H1 (cell line): ENCODE measurements around the gene ZNF91. TPM values are rescaled to one million over a fixed set of nuclear protein-coding genes. Genes with fewer than 3 reads are reported as not detected.
A peak's percentile ranks its signal among the peaks of the same experiment; 100 is the strongest.

ENCODE experiments used
- CTCF ChIA-PET: fragments of 300-600 bp; sonication (Branson Sonifier 250); formaldehyde crosslinking; loops from one replicate; lab custom pipeline; 2021; ENCODE audit not compliant: partially characterized antibody; lab: Charles Lee
- POLR2A ChIA-PET: fragments of 300-600 bp; sonication (Branson Sonifier 250); formaldehyde crosslinking; loops from one replicate; lab custom pipeline; 2021; ENCODE audit warnings: inconsistent platforms; ENCODE audit not compliant: partially characterized antibody; lab: Charles Lee
- DNase-seq, 2 experiments: peaks; one replicate each; pipeline versions ENCODE4 v3.0.0 to v3.0.0-alpha.2; 2010 to 2022; ENCODE audit warnings: low spot score in 2 of 2, low read depth in 1 of 2, mixed read lengths in 1 of 2
- FAIRE-seq: peaks from 2 replicates; lab custom pipeline; 2011; peaks lifted over from hg19 to GRCh38; lab: Jason Lieb, UNC
- H2AFZ ChIP-seq: 2 replicates; pipeline ENCODE4 v1.8.1; 2012; ENCODE audit warnings: low read length, inconsistent platforms
- H2AK5ac ChIP-seq: 2 replicates; pipeline ENCODE4 v1.6.1; 2013; ENCODE audit warnings: low read depth, low read length
- H2BK120ac ChIP-seq: replicated peaks from 2 replicates; pipeline ENCODE3; 2013; ENCODE audit warnings: low read depth, low read length, inconsistent platforms
- H2BK12ac ChIP-seq: 2 replicates; pipeline ENCODE4 v1.6.1; 2013; ENCODE audit warnings: low read depth, low read length
- H2BK15ac ChIP-seq: 2 replicates; pipeline ENCODE4 v1.6.1; 2013; ENCODE audit warnings: low read length
- H2BK20ac ChIP-seq: 2 replicates; pipeline ENCODE4 v1.6.1; 2013; ENCODE audit warnings: low read length
- H2BK5ac ChIP-seq: 2 replicates; pipeline ENCODE4 v1.6.1; 2013; ENCODE audit warnings: low read depth, low read length
- H3K14ac ChIP-seq: 2 replicates; pipeline ENCODE4 v1.6.1; 2013; ENCODE audit warnings: inconsistent platforms; ENCODE audit not compliant: insufficient read length
- H3K18ac ChIP-seq: 2 replicates; pipeline ENCODE4 v1.6.1; 2013; ENCODE audit warnings: low read length; ENCODE audit errors: extremely low read depth
- H3K23ac ChIP-seq: 2 replicates; pipeline ENCODE4 v1.6.1; 2013; ENCODE audit warnings: inconsistent platforms; ENCODE audit not compliant: insufficient read length
- H3K23me2 ChIP-seq: 2 replicates; pipeline ENCODE4 v1.6.1; 2013; ENCODE audit warnings: low read depth, low read length
- H3K27ac ChIP-seq: 2 replicates; pipeline ENCODE4 v1.6.1; 2011; ENCODE audit warnings: low read depth, low read length, inconsistent platforms
- H3K27me3 ChIP-seq, 4 experiments: replicated peaks in 1 of 4; 1 replicate in 1 of 4; 2 replicates in 3 of 4; pipeline versions ENCODE4 v1.6.1 to v1.8.1; 2011 to 2013; ENCODE audit warnings: low read length in 3 of 4, mild to moderate bottlenecking in 3 of 4, inconsistent platforms in 2 of 4, mixed read lengths in 2 of 4, moderate library complexity in 1 of 4; ENCODE audit not compliant: control insufficient read depth in 3 of 4, insufficient read depth in 3 of 4; ENCODE audit errors: extremely low read depth in 1 of 4
- H3K36me3 ChIP-seq, 4 experiments: 2 replicates each; pipeline versions ENCODE4 v1.6.1 to v1.8.1; 2011 to 2013; ENCODE audit warnings: mild to moderate bottlenecking in 4 of 4, low read length in 3 of 4, moderate library complexity in 2 of 4, control low read depth in 1 of 4, inconsistent platforms in 1 of 4; ENCODE audit not compliant: insufficient read depth in 4 of 4, control insufficient read depth in 2 of 4
- H3K4ac ChIP-seq: replicated peaks from 2 replicates; pipeline ENCODE3; 2013; ENCODE audit warnings: low read length, low read depth, mixed read lengths, inconsistent platforms; ENCODE audit not compliant: insufficient read length
- H3K4me1 ChIP-seq, 4 experiments: replicated peaks in 1 of 4; 1 replicate in 1 of 4; 2 replicates in 3 of 4; pipeline versions ENCODE4 v1.6.1 to v1.8.1; 2011 to 2013; ENCODE audit warnings: low read length in 3 of 4, inconsistent platforms in 2 of 4, mixed read lengths in 1 of 4; ENCODE audit not compliant: insufficient read depth in 4 of 4, control insufficient read depth in 3 of 4
- H3K4me2 ChIP-seq, 2 experiments: 2 replicates each; pipeline versions ENCODE4 v1.6.1 to v1.8.1; 2011 to 2013; ENCODE audit warnings: low read depth in 2 of 2, low read length in 2 of 2, control low read depth in 1 of 2, inconsistent platforms in 1 of 2, mild to moderate bottlenecking in 1 of 2; ENCODE audit not compliant: insufficient read depth in 1 of 2
- H3K4me3 ChIP-seq, 4 experiments: fragments of 200-600, 300-600 bp in 1 of 4; sonication (generic), shearing (Covaris generic), sonication (Bioruptor Twin) in 1 of 4; 2 replicates each; pipeline versions ENCODE4 v1.5.1 to v1.8.1; 2011 to 2016; ENCODE audit warnings: low read length in 4 of 4, low read depth in 3 of 4, control low read depth in 2 of 4, inconsistent platforms in 2 of 4, mild to moderate bottlenecking in 2 of 4, mixed read lengths in 1 of 4, moderate library complexity in 1 of 4; ENCODE audit not compliant: insufficient read depth in 2 of 4; ENCODE audit errors: extremely low read depth in 1 of 4
- H3K56ac ChIP-seq: replicated peaks from 2 replicates; pipeline ENCODE3; 2013; ENCODE audit warnings: low read depth, mild to moderate bottlenecking, mixed read lengths, low read length, inconsistent platforms; ENCODE audit not compliant: insufficient read length
- H3K79me1 ChIP-seq: 2 replicates; pipeline ENCODE4 v1.6.1; 2013; ENCODE audit warnings: low read depth, low read length, control low read depth
- H3K79me2 ChIP-seq, 2 experiments: 2 replicates each; pipeline versions ENCODE4 v1.6.1 to v1.8.1; 2012 to 2013; ENCODE audit warnings: low read length in 2 of 2, mild to moderate bottlenecking in 2 of 2, inconsistent platforms in 1 of 2; ENCODE audit not compliant: insufficient read depth in 2 of 2, control insufficient read depth in 1 of 2
- H3K9ac ChIP-seq, 4 experiments: replicated peaks in 1 of 4; 1 replicate in 1 of 4; 2 replicates in 3 of 4; pipeline versions ENCODE4 v1.6.1 to v1.8.1; 2011 to 2013; ENCODE audit warnings: low read depth in 3 of 4, low read length in 3 of 4, control low read depth in 2 of 4, mild to moderate bottlenecking in 2 of 4, moderate library complexity in 2 of 4, inconsistent platforms in 1 of 4; ENCODE audit errors: extremely low read depth in 1 of 4
- H3K9me3 ChIP-seq, 2 experiments: 2 replicates each; pipeline versions ENCODE4 v1.6.1 to v1.8.1; 2012 to 2013; ENCODE audit warnings: mild to moderate bottlenecking in 2 of 2, moderate library complexity in 2 of 2, control low read depth in 1 of 2, inconsistent platforms in 1 of 2, low read depth in 1 of 2, low read length in 1 of 2, mixed read lengths in 1 of 2; ENCODE audit not compliant: insufficient read depth in 2 of 2
- H4K20me1 ChIP-seq, 2 experiments: replicated peaks in 1 of 2; 2 replicates each; pipeline versions ENCODE3 to v1.8.1; 2011 to 2013; ENCODE audit warnings: inconsistent platforms in 2 of 2, low read length in 2 of 2, mild to moderate bottlenecking in 1 of 2; ENCODE audit not compliant: insufficient read depth in 2 of 2, control insufficient read depth in 1 of 2
- H4K5ac ChIP-seq: 2 replicates; pipeline ENCODE4 v1.6.1; 2013; ENCODE audit warnings: low read length, low read depth, mixed read lengths, inconsistent platforms; ENCODE audit not compliant: insufficient read length
- H4K8ac ChIP-seq: 2 replicates; pipeline ENCODE4 v1.8.0; 2013; ENCODE audit warnings: mild to moderate bottlenecking, moderate library complexity, low read length, inconsistent platforms; ENCODE audit not compliant: insufficient read depth; ENCODE audit errors: extremely low read depth
- H4K91ac ChIP-seq: replicated peaks from 2 replicates; pipeline ENCODE3; 2013; ENCODE audit warnings: low read length, mixed read lengths, inconsistent platforms; ENCODE audit not compliant: insufficient read length
- ASH2L ChIP-seq: fragments of 200-600, 300-600 bp; sonication (generic); IDR thresholded peaks from one replicate; pipeline ENCODE4 v1.7.1; 2017; ENCODE audit warnings: low read length
- CBX5 ChIP-seq: fragments of 300-800, 300-1000 bp; sonication (generic); IDR thresholded peaks from 2 replicates; pipeline ENCODE4 v1.7.1; 2016; ENCODE audit warnings: antibody characterized with exemption, low read length, low read depth
- CEBPB ChIP-seq: IDR thresholded peaks from 2 replicates; pipeline ENCODE4 v1.6.1; 2012; ENCODE audit warnings: low read depth, low read length
- EZH2 ChIP-seq: fragments of 200-600 bp; sonication (generic); IDR thresholded peaks from 2 replicates; pipeline ENCODE4 v1.7.1; 2012; ENCODE audit warnings: low read depth, mild to moderate bottlenecking, moderate library complexity, low read length, inconsistent platforms; ENCODE audit not compliant: severe bottlenecking
- HDAC2 ChIP-seq, 2 experiments: fragments of 300-600 bp in 1 of 2; sonication (generic) in 1 of 2; IDR thresholded peaks; 2 replicates each; pipeline ENCODE4 v1.6.1; 2011 to 2012; ENCODE audit warnings: low read depth in 2 of 2, low read length in 2 of 2, mild to moderate bottlenecking in 2 of 2, moderate library complexity in 2 of 2, borderline replicate concordance in 1 of 2, inconsistent platforms in 1 of 2
- HDAC6 ChIP-seq: IDR thresholded peaks from one replicate; pipeline ENCODE4 v1.7.1; 2012; ENCODE audit warnings: low read depth, mild to moderate bottlenecking, inconsistent platforms, low read length, moderate library complexity
- JUN ChIP-seq: IDR thresholded peaks from 2 replicates; pipeline ENCODE4 v1.6.1; 2011; ENCODE audit warnings: low read depth, mild to moderate bottlenecking, improper control_type of control experiment, low read length
- JUND ChIP-seq: IDR thresholded peaks from 2 replicates; pipeline ENCODE4 v1.6.1; 2011; ENCODE audit warnings: mild to moderate bottlenecking, improper control_type of control experiment, low read length
- KDM1A ChIP-seq: fragments of 200-600, 300-600 bp; sonication (generic); IDR thresholded peaks from 2 replicates; pipeline ENCODE4 v1.7.1; 2016; ENCODE audit warnings: mild to moderate bottlenecking, low read length, borderline replicate concordance
- MAFK ChIP-seq: IDR thresholded peaks from 2 replicates; pipeline ENCODE4 v1.6.1; 2012; ENCODE audit warnings: low read depth, mild to moderate bottlenecking, improper control_type of control experiment, low read length
- POU5F1 ChIP-seq: IDR thresholded peaks from 2 replicates; pipeline ENCODE4 v1.6.1; 2011; ENCODE audit warnings: low read depth, mild to moderate bottlenecking, low read length, moderate library complexity
- RAD21 ChIP-seq, 2 experiments: IDR thresholded peaks in 1 of 2; conservative IDR thresholded peaks in 1 of 2; 2 replicates each; pipeline ENCODE4 v1.6.1; 2011; ENCODE audit warnings: low read depth in 2 of 2, low read length in 2 of 2, improper control_type of control experiment in 1 of 2, inconsistent platforms in 1 of 2, mild to moderate bottlenecking in 1 of 2, moderate library complexity in 1 of 2
- SIX5 ChIP-seq: IDR thresholded peaks from 2 replicates; pipeline ENCODE4 v1.6.1; 2011; ENCODE audit warnings: mild to moderate bottlenecking, low read depth, low read length
- SP4 ChIP-seq: IDR thresholded peaks from 2 replicates; pipeline ENCODE4 v1.6.1; 2012; ENCODE audit warnings: low read length, inconsistent platforms
- WGBS, 2 experiments: shearing (Covaris generic) in 1 of 2; methylation state at CpG; one replicate each; pipeline versions ENCODE4 v1.1.6 to v1.1.7; 2013 to 2015; ENCODE audit warnings: low lambda C conversion rate in 2 of 2, mixed read lengths in 2 of 2, inconsistent platforms in 1 of 2, low coverage in 1 of 2, missing lambda C conversion rate in 1 of 2; ENCODE audit not compliant: insufficient replicate concordance in 2 of 2, insufficient coverage in 1 of 2, insufficient read length in 1 of 2; ENCODE audit errors: extremely low coverage in 1 of 2, missing lambda C conversion rate in 1 of 2; 5-methylcytosine and 5-hydroxymethylcytosine counted together
- polyA plus RNA-seq, 7 experiments: library from polyadenylated mRNA; depleted of rRNA in 3 of 7; stranded (reverse) in 5 of 7; unstranded in 2 of 7; fragments of >200 nt in 5 of 7; fragments of 200-250 nt in 2 of 7; gene quantifications; 1 replicate in 5 of 7; 2 replicates in 1 of 7; 4 replicates in 1 of 7; pipeline versions ENCODE4 v1.2.1 to v1.2.3, GENCODE V29; 2011 to 2013; ENCODE audit warnings: missing spikeins in 2 of 7, mixed read lengths in 2 of 7
- total RNA-seq: library from RNA; stranded (reverse); fragmentation: NEBNext Ultra II Directional; extraction: Animal tissue kit (Norgen Biotek cat#: 25700); gene quantifications from 2 replicates; pipeline ENCODE4 v1.2.1, GENCODE V29; 2021

Gene ZNF91
- total and polyA plus RNA-seq, 2 of the 8 experiments (the other 6 are each of a cell fraction or from before 2014, with no cell fraction given) = 16.5 to 35.1 TPM

- 94% methylated on average over 12 of the region's 12 CpGs; no CpG with 5 or more reads in 1 of the 2 experiments for WGBS, 2 experiments
- Histone ChIP-seq H3K9me3 (peaks cover 0 to 2% of the 10 kb centered on the region in 2 experiments; a peak in 1 of 4 replicates), H2BK12ac (no peak overlapping the region), H3K4ac (no peak overlapping the region), H3K36me3 (peaks cover 0 to 8% (median 4%) of the 10 kb centered on the region in 4 experiments; a peak in 5 of 8 replicates), H3K79me2 (peaks cover 15 to 97% of the 10 kb centered on the region in 2 experiments), H3K27me3 (no peaks in the 10 kb centered on the region), H3K4me1 (peaks cover 0 to 2% (median 0%) of the 10 kb centered on the region in 4 experiments; a peak in 1 of 7 replicates), H4K91ac (no peak overlapping the region), H3K4me2 (no peak overlapping the region), H3K4me3 (no peak overlapping the region), H2BK120ac (no peak overlapping the region), H3K23ac (no peak overlapping the region), H3K79me1 (peaks cover 4% of the 10 kb centered on the region), H2AFZ (no peak overlapping the region), H2AK5ac (no peak overlapping the region), H3K9ac (no peak overlapping the region), H4K8ac (peak overlapping the region; percentile 80; the same call in 1 of the 2 replicates), H3K18ac (no peak overlapping the region), H4K20me1 (peaks cover 0 to 4% of the 10 kb centered on the region in 2 experiments), H3K23me2 (no peaks in the 10 kb centered on the region), H3K27ac (no peak overlapping the region), H2BK5ac (no peak overlapping the region), H3K56ac (no peak overlapping the region), H4K5ac (no peak overlapping the region), H3K14ac (no peak overlapping the region), H2BK15ac (no peak overlapping the region), H2BK20ac (no peak overlapping the region)
- CTCF ChIA-PET = interaction anchor here (0.6 to 0.9 kb wide), 2 partner anchors 57 to 172 kb away, joined by 3 to 4 read pairs; no protein-coding TSS in a partner anchor
- POLR2A ChIA-PET = interaction anchor here (0.9 to 1.8 kb wide), 4 partner anchors 9 to 309 kb away, joined by 3 to 8 read pairs (median 4); partner anchors contain the start of gene ZNF91
- FAIRE-seq (no peak), DNase-seq (no peak)
- TF ChIP-seq MAFK (no peak), ASH2L (no peak), KDM1A (no peak), CEBPB (no peak), JUN (no peak), HDAC6 (no peak), HDAC2 (IDR thresholded peaks at IDR 0.05; ENCODE audit: borderline replicate concordance in 1 of 2, low read depth in 2 of 2, low read length in 2 of 2) (no peak), JUND (no peak), RAD21 (IDR thresholded peaks at IDR 0.05 in 1 of 2, conservative IDR thresholded peaks at IDR 0.05 in 1 of 2; ENCODE audit: low read depth in 2 of 2, low read length in 2 of 2) (no peak), POU5F1 (no peak), CBX5 (no peak), SIX5 (no peak), EZH2 (no peak), SP4 (no peak)
Measured at GRCh38 chr19:23384166-23384565, 11.1 kb downstream of the ZNF91 start.
